Middle frontal gyrus (tissue), 1 donor: ENCODE measurements around the gene ELAVL1.
"Not testable (repeated sequence)": the region's sequence is repeated elsewhere in the genome, so short reads cannot be mapped to it uniquely, and the experiment has no call there.

Source experiments
- DNase-seq: peaks from one replicate; pipeline ENCODE4 v3.0.0-alpha.2; 2015; ENCODE audit warnings: low spot score; ENCODE audit errors: extremely low spot score

ELAVL1 gene

GRCh38 chr19:8005534-8006256 is at the start of gene ELAVL1:
Gene ELAVL1 (minus strand): TSS chr19:8005641. CDS start chr19:7991815, 13,826 bp downstream.
- DNase-seq: peak; percentile 75

DNA sequence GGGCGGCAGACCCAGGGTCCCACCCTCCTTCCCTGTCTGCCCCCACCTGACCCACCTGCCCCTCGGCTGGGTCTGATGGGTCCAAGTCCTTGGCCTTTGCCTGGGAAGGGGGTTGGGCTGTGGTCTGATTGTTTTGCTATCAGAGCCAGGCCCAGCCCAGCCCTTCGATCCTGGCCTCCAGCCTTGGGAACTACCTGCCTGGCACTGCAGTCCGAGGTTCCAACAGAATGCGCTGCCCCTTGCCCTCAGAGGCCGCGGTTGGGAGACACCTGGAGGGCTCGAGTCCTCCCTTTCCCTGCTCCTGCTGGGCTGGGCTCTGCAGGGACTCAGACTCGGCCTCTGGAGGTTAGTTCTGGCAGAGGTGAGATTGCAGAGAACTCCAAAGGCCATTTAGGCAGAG is 48.7 kb upstream of the ELAVL1 start:
- no peak for DNase-seq

- no peak for DNase-seq
Observed at GRCh38 chr19:8052464-8052859, 47.0 kb upstream of the ELAVL1 start, which contains the start of gene CCL25. Gene CCL25 (plus strand): TSS chr19:8052760. CDS start chr19:8053050, 290 bp downstream.

DNA sequence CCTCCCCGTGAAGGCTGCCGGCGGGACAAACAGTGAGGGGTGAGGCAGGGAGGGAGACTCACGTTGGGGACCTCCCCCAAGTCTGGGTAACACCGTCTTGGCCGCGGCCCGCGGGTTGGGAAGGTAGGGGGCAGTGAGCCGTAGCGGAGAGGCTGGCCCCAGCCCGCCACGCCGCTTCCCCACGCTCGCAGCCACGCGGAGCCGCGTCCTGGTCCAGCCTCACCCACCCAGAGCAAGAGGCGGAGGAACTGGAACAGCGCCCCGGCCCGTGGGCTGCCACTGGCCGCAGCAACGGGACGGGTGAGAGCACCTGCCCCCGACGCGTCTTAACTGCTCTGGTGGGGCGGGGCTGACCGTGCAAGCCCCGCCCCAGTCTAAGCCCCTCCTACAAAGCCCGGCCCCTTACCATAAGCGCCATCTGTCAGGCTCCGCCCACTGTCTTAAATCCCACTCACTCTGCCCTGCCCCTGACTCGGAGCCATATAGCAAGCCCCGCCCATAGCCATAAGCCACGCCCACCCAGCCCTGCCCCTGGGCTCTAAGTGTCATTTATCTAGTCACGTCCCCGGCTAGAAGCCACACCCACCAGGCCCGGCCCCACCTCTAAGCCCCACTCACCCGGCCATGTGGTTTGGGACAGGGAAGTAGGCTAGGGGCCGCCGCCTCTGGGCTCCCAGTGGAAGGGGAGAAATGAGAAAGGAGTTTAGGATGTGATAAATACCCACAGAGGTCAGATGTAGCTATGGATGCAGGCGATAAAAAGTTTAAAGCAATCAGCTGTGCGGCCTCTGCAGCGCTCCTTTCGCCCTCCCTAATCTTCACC is 45.0 kb upstream of the ELAVL1 start:
- DNase-seq: no peak

DNA sequence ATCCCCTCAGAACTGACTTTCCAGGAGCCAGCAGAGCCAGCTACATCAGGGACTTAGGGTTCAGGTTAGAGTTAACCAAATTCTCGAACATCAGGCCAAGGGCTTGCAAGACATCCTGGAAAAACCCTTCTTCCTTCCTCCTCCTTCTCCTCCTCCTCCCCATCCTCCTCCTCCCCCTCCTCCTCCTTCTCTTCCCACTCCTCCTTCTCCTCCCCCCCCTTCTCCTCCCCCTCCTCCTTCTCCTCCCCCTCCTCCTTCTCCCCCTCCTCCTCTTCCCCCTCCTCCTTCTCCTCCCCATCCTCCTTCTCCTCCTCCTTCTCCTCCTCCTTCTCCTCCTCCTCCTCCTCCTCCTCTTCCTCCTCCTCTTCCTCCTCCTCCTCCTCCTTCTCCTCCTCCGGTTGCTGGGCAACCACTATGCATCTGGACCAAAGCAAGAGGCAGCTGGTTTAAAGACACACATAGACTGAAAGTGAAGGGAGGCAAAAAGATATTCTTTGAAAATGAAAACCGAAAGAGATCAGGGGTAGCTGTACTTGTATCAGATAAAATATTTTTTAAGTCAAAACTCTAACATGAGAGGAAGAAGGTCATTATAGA is 41.2 kb upstream of the ELAVL1 start:
- DNase-seq: no peak

GRCh38 chr19:8045872-8046568 is 40.6 kb upstream of the ELAVL1 start:
- DNase-seq: no peak

- no peak for DNase-seq
Observed at GRCh38 chr19:8044018-8044417, 38.6 kb upstream of the ELAVL1 start.

- no peak for DNase-seq
Observed at GRCh38 chr19:8042900-8043299, 37.5 kb upstream of the ELAVL1 start.

- no peak for DNase-seq
Observed at GRCh38 chr19:8041531-8041931, 36.1 kb upstream of the ELAVL1 start.

DNA sequence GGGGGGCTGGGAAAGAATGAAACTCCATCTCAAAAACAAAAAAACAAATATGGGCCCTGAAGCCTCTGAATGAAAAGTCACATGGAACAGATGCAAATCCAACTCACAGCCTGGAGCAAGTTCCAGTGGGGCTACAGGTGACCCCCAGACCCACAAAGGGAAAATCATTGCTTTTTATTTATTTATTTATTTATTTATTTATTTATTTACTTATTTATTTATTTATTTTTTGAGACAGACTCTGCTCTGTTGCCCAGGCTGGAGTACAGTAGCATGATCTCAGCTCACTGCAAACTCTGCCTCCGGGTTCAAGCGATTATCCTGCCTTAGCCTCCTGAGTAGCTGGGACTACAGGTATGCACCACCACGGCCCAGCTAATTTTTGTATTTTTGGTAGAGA is 33.8 kb upstream of the ELAVL1 start:
- DNase-seq: no peak

- no peak for DNase-seq
Observed at GRCh38 chr19:8038815-8039214, 33.4 kb upstream of the ELAVL1 start.

- no peak for DNase-seq
Observed at GRCh38 chr19:8036434-8037099, 31.1 kb upstream of the ELAVL1 start.

DNA sequence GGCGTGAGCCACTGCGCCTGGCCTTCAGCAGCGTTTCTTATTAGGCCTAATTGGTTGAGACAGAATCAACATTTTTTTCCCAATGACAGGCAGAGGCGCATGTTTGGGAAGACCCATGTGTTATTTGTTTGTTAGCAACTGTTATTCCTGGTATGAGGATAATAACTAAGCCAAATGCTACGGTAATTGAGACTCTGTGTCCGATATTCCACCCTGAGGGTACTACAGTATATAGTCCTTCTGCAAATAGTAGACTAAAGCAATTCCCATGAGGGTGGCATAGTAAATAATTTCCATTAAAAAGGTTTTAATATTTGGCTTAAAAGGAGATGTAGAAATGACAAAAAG is 28.7 kb upstream of the ELAVL1 start:
- DNase-seq: no peak

DNA sequence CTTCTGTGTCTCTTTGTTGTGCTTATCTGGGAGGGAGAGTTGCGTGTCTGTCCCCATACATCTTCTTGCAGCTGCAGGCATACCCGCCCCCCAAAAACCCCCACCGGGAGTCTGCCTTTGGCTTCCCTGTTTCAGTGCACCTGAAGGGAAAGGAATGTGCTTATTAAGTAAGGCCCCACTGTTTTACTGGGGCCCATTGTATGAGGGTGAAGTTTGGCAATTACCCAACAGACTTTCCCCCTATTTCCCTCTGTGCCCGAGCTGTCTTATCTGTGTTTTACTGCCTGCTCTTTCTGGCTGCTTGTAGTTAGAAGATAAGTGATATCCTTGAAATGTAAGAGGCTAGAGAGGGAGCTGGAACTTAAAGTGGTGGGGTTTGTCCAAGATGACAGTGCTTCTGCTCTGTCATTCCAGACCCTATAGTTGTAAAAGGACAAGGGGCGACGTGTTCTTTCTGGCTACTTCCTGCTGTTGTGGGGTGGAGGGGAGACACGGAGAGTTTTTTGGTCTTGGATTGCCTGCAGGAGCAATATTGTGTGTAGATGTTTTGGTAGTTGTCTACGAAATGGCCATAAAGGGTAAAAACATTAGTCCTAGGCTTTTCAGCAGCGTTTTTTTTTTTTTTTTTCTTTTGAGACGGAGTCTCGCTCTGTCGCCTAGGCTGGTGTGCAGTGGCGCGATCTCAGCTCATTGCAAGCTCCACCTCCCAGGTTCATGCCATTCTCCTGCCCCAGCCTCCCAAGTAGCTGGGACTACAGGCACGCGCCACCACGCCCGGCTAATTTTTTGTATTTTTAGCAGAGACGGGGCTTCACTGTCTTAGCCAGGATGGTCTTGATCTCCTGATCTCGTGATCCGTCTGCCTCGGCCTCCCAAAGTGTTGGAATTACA is 28.1 kb upstream of the ELAVL1 start:
- DNase-seq: not testable (repeated sequence)

- DNase-seq: no peak
Observed at GRCh38 chr19:8030960-8031359, 25.5 kb upstream of the ELAVL1 start.

DNA sequence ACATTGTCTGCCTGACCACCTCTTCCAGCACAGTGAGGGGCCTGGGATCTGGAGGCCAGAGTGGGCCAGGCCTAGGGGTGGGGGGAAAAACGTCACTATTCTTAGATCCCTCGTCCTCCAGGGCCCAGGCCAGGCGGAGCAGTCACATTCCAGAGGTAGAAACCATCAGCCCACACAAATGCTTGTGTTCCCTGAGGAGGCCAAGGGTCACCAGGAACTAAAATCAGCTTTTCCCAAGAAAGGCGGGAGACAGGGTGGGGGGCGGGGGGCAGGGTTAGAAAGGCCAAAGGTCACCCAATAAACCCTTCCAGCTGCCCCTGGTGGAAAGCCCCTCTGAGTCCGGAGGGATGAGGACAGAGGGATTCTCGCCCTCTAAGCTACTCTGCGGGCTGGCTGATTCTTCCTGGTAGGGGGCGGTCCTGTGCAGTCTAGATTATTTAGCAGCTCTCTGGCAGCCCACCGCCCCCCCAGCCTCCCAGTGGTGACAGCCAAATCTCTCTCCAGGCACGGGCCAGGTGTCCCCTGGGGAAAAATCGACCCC is 23.6 kb upstream of the ELAVL1 start:
- DNase-seq: no peak

GRCh38 chr19:8025316-8025715 is 19.9 kb upstream of the ELAVL1 start:
- no peak for DNase-seq

DNA sequence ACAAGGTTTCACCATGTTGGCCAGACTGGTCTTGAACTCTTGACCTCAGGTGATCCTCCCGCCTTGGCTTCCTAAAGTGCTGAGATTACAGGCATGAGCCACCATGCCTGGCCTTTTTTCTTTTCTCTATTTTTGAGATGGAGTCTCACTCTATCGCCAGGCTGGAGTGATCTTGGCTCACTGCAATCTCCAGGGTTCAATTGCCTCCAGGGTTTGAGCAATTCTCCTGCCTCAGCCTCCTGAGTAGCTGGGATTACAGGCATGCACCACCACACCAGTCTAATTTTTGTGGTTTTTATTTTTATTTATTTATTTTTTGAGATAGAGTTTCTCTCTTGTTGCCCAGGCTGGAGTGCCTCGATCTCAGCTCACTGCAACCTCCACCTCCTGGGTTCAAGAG is 18.8 kb upstream of the ELAVL1 start:
- DNase-seq: not testable (repeated sequence)

- no peak for DNase-seq
Observed at GRCh38 chr19:8023371-8023770, 17.9 kb upstream of the ELAVL1 start.

- no peak for DNase-seq
Observed at GRCh38 chr19:8022275-8022674, 16.8 kb upstream of the ELAVL1 start.
